GM23248 (cell line): Measurements from ENCODE around the gene BCL2L12. TPM values are rescaled to one million over a fixed set of nuclear protein-coding genes. Genes with fewer than 3 reads are reported as not detected.
A peak's percentile ranks its signal among the peaks of the same experiment; 100 is the strongest.

Source experiments
- DNase-seq: peaks from one replicate; pipeline ENCODE4 v3.0.0-alpha.2; 2015
- H2AFZ ChIP-seq: fragments of 200-600 bp; sonication (generic); 2 replicates; pipeline ENCODE4 v1.6.1; 2016; ENCODE audit warnings: antibody characterized with exemption
- H3F3A ChIP-seq: fragments of 200-600 bp; sonication (generic); 2 replicates; pipeline ENCODE4 v1.6.1; 2016; ENCODE audit warnings: mild to moderate bottlenecking, antibody characterized with exemption, mixed run types; ENCODE audit not compliant: insufficient read depth
- H3K27ac ChIP-seq: fragments of 200-600 bp; sonication (generic); 2 replicates; pipeline ENCODE4 v1.5.1; 2016; ENCODE audit warnings: mild to moderate bottlenecking
- H3K27me3 ChIP-seq: fragments of 200-600 bp; sonication (generic); replicated peaks from 2 replicates; pipeline ENCODE4 v1.6.1; 2016; ENCODE audit warnings: mild to moderate bottlenecking; ENCODE audit not compliant: insufficient read depth
- H3K36me3 ChIP-seq: fragments of 200-600 bp; sonication (generic); 2 replicates; pipeline ENCODE4 v1.6.1; 2016; ENCODE audit warnings: low read depth, mild to moderate bottlenecking
- H3K4me1 ChIP-seq: fragments of 200-600 bp; sonication (generic); 2 replicates; pipeline ENCODE4 v1.6.1; 2016; ENCODE audit warnings: mild to moderate bottlenecking; ENCODE audit not compliant: insufficient read depth
- H3K4me2 ChIP-seq: fragments of 200-600 bp; sonication (generic); one replicate; pipeline ENCODE4 v1.6.1; 2016; ENCODE audit warnings: mild to moderate bottlenecking; ENCODE audit not compliant: unreplicated experiment
- H3K4me3 ChIP-seq: fragments of 200-600 bp; sonication (generic); 2 replicates; pipeline ENCODE4 v1.5.1; 2016; ENCODE audit warnings: mild to moderate bottlenecking
- H3K79me2 ChIP-seq: fragments of 200-600 bp; sonication (generic); 2 replicates; pipeline ENCODE4 v1.6.1; 2016; ENCODE audit warnings: mild to moderate bottlenecking; ENCODE audit not compliant: insufficient read depth
- H3K9ac ChIP-seq: fragments of 200-600 bp; sonication (generic); 2 replicates; pipeline ENCODE4 v1.6.1; 2016; ENCODE audit warnings: mild to moderate bottlenecking
- H3K9me2 ChIP-seq: fragments of 200-600 bp; sonication (generic); 2 replicates; pipeline ENCODE4 v1.6.1; 2016; ENCODE audit warnings: mixed run types, mild to moderate bottlenecking, moderate library complexity; ENCODE audit not compliant: insufficient read depth
- H3K9me3 ChIP-seq: fragments of 200-600 bp; sonication (generic); one replicate; pipeline ENCODE4 v1.6.1; 2017; ENCODE audit warnings: low read depth
- H4K20me1 ChIP-seq: fragments of 200-600 bp; sonication (generic); 2 replicates; pipeline ENCODE4 v1.6.0; 2016; ENCODE audit not compliant: insufficient read depth
- EZH2 ChIP-seq: fragments of 200-600 bp; sonication (generic); IDR thresholded peaks from 2 replicates; pipeline ENCODE4 v1.6.1; 2018; ENCODE audit warnings: antibody characterized with exemption, mild to moderate bottlenecking; ENCODE audit not compliant: insufficient read depth, poor library complexity, severe bottlenecking
- EZH2phosphoT487 ChIP-seq: fragments of 200-600 bp; sonication (generic); IDR thresholded peaks from 2 replicates; pipeline ENCODE4 v1.6.1; 2018; ENCODE audit warnings: antibody characterized with exemption, moderate library complexity, mild to moderate bottlenecking, low read depth; ENCODE audit not compliant: insufficient read depth
- WGBS, 2 experiments: methylation state at CpG; one replicate each; pipeline ENCODE4 v1.1.6; 2015 to 2017; ENCODE audit warnings: low lambda C conversion rate in 2 of 2, low coverage in 1 of 2; ENCODE audit errors: missing lambda C conversion rate in 2 of 2; 5-methylcytosine and 5-hydroxymethylcytosine counted together
- in situ Hi-C: fragments of 300-500 bp; cut with MboI; formaldehyde crosslinking; loops from 2 replicates; pipeline ENCODE4 v1.15.0; 2020
- polyA plus RNA-seq: library from polyadenylated mRNA; unstranded; fragments of >200 nt; fragmentation: Nextera tagmentation; extraction: Ambion mirVana; gene quantifications from 2 replicates; pipeline ENCODE4 v1.2.1, GENCODE V29; 2016
- total RNA-seq: library from RNA; depleted of rRNA; stranded (reverse); fragments of >200 nt; shearing (Covaris generic); gene quantifications from 2 replicates; pipeline ENCODE4 v1.2.3, GENCODE V29; 2014

The BCL2L12 gene
- total and polyA plus RNA-seq, 2 experiments from 2014 or later, result 9.5 to 16.6 TPM

- H3K4me1 ChIP-seq, result peaks cover 8% of the 10 kb centered on the region; the same call in 1 of the 2 replicates
- H3K4me2 ChIP-seq, result peak overlapping the region; percentile 60
- 25 to 49% methylated on average over 4 to 10 of the region's 10 CpGs for WGBS, 2 experiments
- peaks cover 8% of the 10 kb centered on the region for H3F3A ChIP-seq
- H3K36me3 ChIP-seq, result peaks cover 11% of the 10 kb centered on the region; the same call in 1 of the 2 replicates
- no peak overlapping the region for H3K27ac ChIP-seq
- in situ Hi-C loops, result no loop called here
- no peaks in the 10 kb centered on the region for H3K9me3 ChIP-seq
- peak overlapping the region; percentile 33 for H3K9ac ChIP-seq
- no peaks in the 10 kb centered on the region for H3K27me3 ChIP-seq
- TF ChIP-seq EZH2phosphoT487, result no peak
- no peak for TF ChIP-seq EZH2
- H3K9me2 ChIP-seq, result no peaks in the 10 kb centered on the region
- DNase-seq, result no peak
- H4K20me1 ChIP-seq, result no peaks in the 10 kb centered on the region
- peak overlapping the region; percentile 40; the same call in 1 of the 2 replicates for H3K4me3 ChIP-seq
- H3K79me2 ChIP-seq, result peaks cover 67% of the 10 kb centered on the region
- H2AFZ ChIP-seq, result no peak overlapping the region
These were observed 14.2 kb downstream of the BCL2L12 start for GRCh38 chr19:49679771-49680413.

- Histone ChIP-seq H3K36me3 (peaks cover 11% of the 10 kb centered on the region; the same call in 1 of the 2 replicates), H3K4me2 (peak overlapping the region; percentile 60), H3K27ac (no peak overlapping the region), H3K27me3 (no peaks in the 10 kb centered on the region), H3K4me3 (peak overlapping the region; percentile 40; the same call in 1 of the 2 replicates), H3K4me1 (peaks cover 8% of the 10 kb centered on the region; the same call in 1 of the 2 replicates), H3K9me3 (no peaks in the 10 kb centered on the region), H3F3A (peaks cover 5% of the 10 kb centered on the region), H3K9ac (peak overlapping the region; percentile 33), H3K9me2 (no peaks in the 10 kb centered on the region), H2AFZ (0 out of 2 replicates have a peak overlapping the region, but pooled peaks have one; percentile 44), H3K79me2 (peaks cover 67% of the 10 kb centered on the region), H4K20me1 (no peaks in the 10 kb centered on the region)
- TF ChIP-seq EZH2 (no peak), EZH2phosphoT487 (no peak)
- 20 to 24% methylated on average over 40 of the region's 40 CpGs for WGBS, 2 experiments
- DNase-seq, result peak; percentile 83
- in situ Hi-C loops, result no loop called here
These were observed 15.0 kb downstream of the BCL2L12 start for GRCh38 chr19:49680421-49681351.

GRCh38 chr19:49681830-49682229 lies 16.1 kb downstream of the BCL2L12 start:
- DNase-seq, result no peak
- no peaks in the 10 kb centered on the region for H3F3A ChIP-seq
- 0 out of 2 replicates have a peak, but pooled peaks cover 4% of the 10 kb centered on the region for H3K4me1 ChIP-seq
- H3K27me3 ChIP-seq, result no peaks in the 10 kb centered on the region
- TF ChIP-seq EZH2phosphoT487, result no peak
- peaks cover 67% of the 10 kb centered on the region for H3K79me2 ChIP-seq
- WGBS, 2 experiments, result 83 to 91% methylated on average over 17 to 19 of the region's 19 CpGs
- no peaks in the 10 kb centered on the region for H3K9me2 ChIP-seq
- in situ Hi-C loops, result no loop called here
- H2AFZ ChIP-seq, result no peak overlapping the region
- H3K9ac ChIP-seq, result no peak overlapping the region
- H4K20me1 ChIP-seq, result no peaks in the 10 kb centered on the region
- no peak overlapping the region for H3K4me2 ChIP-seq
- H3K27ac ChIP-seq, result no peak overlapping the region
- H3K36me3 ChIP-seq, result peaks cover 11% of the 10 kb centered on the region; the same call in 1 of the 2 replicates
- H3K4me3 ChIP-seq, result no peak overlapping the region
- H3K9me3 ChIP-seq, result no peaks in the 10 kb centered on the region

- Histone ChIP-seq H3K4me3 (no peak overlapping the region), H2AFZ (no peak overlapping the region), H3K9me3 (no peaks in the 10 kb centered on the region), H3K27me3 (no peaks in the 10 kb centered on the region), H3K9ac (no peak overlapping the region), H3K4me2 (no peak overlapping the region), H3K36me3 (peaks cover 11% of the 10 kb centered on the region; the same call in 1 of the 2 replicates), H4K20me1 (no peaks in the 10 kb centered on the region), H3K27ac (no peak overlapping the region), H3K4me1 (0 out of 2 replicates have a peak, but pooled peaks cover 4% of the 10 kb centered on the region), H3F3A (no peaks in the 10 kb centered on the region), H3K9me2 (no peaks in the 10 kb centered on the region), H3K79me2 (peaks cover 65% of the 10 kb centered on the region)
- TF ChIP-seq EZH2phosphoT487 (no peak), EZH2 (no peak)
- DNase-seq, result peak; percentile 65
- WGBS, 2 experiments, result 76 to 82% methylated on average over 8 of the region's 8 CpGs
- in situ Hi-C loops, result no loop called here
These were observed 16.5 kb downstream of the BCL2L12 start for GRCh38 chr19:49682274-49682673.
